ENCODE data around the gene SNX32.

DNA sequence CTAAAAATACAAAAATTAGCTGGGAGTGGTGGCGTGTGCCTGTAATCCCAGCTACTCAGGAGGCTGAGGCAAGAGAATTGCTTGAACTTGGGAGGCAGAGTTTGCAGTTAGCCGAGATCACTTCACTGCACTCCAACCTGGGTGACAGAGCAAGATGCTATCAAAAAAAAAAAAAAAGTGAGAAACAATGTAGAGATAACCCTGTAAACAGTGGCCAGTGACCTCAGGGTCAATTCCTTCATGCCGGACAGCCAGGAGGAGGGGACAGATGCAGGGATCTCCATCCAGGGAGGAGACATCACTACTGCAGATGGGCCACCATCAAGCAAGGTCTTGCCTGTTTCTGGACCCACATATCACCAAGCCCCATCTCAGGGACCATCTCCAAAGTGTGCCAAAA, 14.0 kb downstream of the SNX32 start:
- TF ChIP-seq CEBPB (IDR thresholded peaks at IDR 0.05; ENCODE audit: low read depth) (no peak), POLR2AphosphoS5 (IDR thresholded peaks at IDR 0.05; ENCODE audit: low read depth, low read length) (no peak), EZH2 (IDR thresholded peaks at IDR 0.05) (no peak)

All from HCT116 (cell line).